Measurements from ENCODE around the gene SFMBT1.

The SFMBT1 gene, protein sequence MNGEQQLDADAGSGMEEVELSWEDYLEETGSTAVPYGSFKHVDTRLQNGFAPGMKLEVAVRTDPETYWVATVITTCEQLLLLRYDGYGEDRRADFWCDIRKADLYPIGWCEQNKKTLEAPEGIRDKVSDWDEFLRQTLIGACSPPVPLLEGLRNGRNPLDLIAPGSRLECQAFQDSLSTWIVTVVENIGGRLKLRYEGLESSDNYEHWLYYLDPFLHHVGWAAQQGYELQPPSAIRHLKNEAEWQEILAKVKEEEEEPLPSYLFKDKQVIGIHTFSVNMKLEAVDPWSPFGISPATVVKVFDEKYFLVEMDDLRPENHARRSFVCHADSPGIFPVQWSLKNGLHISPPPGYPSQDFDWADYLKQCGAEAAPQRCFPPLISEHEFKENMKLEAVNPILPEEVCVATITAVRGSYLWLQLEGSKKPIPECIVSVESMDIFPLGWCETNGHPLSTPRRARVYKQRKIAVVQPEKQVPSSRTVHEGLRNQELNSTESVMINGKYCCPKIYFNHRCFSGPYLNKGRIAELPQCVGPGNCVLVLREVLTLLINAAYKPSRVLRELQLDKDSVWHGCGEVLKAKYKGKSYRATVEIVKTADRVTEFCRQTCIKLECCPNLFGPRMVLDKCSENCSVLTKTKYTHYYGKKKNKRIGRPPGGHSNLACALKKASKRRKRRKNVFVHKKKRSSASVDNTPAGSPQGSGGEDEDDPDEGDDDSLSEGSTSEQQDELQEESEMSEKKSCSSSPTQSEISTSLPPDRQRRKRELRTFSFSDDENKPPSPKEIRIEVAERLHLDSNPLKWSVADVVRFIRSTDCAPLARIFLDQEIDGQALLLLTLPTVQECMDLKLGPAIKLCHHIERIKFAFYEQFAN

DNA sequence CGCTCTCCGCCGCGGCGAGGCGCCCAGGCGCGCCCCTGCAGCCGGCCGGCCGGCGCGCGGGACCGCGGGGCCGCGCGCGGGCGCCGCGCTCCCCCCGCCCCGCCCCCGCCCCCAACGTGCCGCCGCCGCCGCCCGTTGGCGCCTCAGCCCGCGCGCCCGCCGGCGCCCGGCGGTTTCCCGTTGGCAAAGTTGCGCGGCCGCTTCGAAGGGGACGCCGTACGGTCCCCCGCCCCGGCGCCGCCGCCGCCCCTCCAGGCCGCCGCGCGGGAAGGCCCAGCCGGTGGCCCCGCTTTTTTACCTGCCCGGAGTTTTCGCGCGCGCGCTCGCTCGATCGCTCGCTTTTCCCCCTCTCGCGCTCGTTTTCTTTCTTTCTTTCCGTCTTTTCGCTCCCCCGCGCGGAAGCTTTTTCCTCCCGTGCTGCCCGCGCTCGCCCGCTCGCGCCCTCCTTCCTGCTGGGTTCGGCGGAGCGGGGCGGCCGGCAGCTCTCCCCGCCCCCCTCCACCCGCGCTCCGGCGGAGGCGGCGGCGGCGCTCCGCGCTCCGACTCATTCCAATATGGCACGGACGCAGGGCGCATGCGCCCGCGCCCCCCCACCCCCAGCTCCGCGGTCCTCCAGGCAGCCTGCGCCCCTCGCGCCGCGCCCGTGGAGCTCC, at the start of gene SFMBT1:
SFMBT1 (minus strand) TSS at position 556 of the 653 bp plus-strand sequence. CDS start 76,945 bp downstream, outside the sequence.
- DNase-seq (ENCODE audit: low read depth), result peak; percentile 71

DNA sequence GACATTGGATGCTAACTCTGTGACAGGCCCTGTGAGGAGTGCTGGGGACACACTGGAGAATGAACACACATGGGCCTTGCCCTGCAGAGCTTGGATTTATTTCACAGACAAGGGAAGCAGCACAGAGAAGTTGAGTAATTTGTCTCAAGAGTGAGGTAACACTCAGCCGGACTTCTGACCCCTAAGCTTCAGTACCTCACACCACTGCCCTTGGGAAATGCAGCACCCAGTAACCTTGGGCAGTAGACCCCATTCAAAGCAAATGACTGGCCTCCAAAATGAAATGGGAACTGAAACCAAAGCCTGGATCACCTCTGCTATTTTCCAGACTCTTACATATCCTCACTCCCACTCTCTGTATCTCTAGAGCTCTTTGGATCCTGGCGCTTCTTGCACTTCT, 47.1 kb upstream of the SFMBT1 start:
- DNase-seq (ENCODE audit: low read depth), result no peak

DNA sequence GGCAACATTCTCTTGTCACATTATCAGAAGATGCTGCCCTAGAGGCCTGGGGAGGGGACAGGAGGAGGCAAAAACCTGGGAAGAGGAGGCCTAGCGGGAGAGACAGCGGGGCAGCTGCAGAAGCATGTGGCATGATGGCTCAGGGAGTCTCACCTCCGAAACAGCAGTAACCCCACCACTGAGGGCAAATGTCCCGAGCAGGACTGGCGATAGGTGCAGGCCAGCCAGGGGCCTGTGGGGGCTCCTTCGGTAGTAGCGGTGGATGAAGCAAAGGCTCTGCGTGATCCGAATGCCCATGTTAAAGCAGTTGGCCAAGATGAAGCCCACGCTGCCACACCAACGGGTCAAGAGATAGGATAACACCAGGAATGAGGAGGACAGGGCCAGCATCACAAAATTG, 46.3 kb upstream of the SFMBT1 start:
- no peak for DNase-seq (ENCODE audit: low read depth)

DNA sequence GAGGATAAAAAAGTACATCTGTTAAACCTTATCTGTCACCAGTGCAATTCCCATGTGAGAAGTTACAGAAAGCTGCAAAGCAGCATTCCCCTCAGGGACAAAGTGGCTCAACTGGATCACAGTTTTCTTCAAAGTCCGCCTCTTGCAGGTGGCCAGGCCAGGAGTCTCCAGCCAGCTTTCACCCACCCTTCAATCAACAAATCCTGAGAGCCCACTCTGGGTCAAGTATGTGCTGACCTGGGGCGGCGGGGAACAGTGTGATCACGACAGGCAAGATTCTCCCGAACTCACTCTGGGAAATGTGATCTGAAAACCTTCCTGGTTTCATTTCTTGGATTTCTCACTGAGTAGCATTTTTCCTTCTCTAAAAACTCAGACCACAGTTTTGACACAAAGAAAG, 45.1 kb upstream of the SFMBT1 start:
- no peak for DNase-seq (ENCODE audit: low read depth)

DNA sequence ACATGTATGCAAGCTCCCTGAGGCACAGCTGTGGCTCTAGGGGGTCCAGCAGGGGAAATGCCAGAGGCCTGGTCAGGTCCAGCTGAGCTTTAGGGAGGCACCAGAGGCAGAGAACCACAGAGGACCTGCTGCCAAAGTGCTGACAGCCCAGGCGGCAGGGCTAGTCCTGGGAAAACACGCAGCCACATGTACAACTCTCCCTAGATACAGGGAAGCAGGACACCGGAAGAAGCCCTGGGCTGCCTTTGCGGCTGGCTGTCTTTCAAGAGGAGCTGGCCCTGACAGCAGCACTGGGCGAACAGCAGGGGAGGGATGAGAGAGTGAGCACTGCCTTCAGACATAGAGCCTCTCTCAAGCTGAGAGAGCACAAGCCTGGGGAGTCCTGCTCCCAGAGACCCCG, 43.6 kb upstream of the SFMBT1 start:
- DNase-seq (ENCODE audit: low read depth), result no peak

DNA sequence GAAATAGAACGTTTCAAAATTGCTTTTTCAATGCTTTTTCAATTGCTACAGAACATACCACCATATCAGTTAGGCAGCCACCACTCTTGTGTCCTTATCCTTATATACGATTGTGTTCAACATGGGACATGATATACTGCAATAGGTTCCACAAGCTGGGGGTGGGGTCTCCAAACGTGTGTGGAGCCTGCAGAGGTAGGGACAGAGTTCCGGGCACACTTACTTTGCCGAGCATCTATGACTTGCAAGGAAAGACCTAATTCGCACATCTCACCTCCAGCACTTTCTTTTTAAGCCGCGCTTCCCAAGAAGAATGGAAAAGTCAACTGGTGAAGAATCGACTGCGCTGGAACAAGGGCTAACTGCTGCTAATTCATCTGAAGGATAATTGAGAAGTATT, 39.6 kb upstream of the SFMBT1 start:
- no peak for DNase-seq (ENCODE audit: low read depth)

DNA sequence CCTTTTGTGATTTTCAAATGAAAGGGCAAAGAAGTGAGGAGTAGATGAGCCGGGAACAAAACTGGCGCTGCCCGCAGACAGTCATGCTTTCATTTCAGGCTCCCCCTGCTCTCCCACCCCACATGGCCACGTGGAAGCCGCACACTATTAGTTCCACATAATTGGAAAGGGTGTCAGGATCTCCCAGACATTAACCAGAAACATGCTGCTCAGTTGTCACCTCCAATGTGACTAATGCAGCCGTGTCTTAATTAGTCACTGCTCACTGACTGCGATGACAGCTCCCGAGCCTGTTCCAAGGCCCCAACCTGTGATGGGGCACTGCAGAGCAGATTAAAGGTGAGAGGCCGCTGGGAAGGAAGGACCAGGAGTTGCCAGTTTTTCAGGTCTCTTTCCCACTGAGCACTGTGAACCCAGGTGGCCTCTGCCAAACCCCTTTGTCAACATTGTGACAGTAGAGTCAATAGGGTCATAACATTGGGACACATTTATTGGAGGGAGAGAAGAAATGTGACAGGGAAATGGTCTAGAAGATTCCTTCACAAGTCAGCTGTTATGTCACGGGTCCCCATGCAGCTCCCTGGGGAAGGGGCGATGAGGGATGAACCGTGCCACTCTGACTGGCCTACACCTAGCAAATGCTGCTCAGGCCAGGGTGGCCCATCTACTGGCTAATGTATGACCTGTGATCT, 38.6 kb upstream of the SFMBT1 start:
- no peak for DNase-seq (ENCODE audit: low read depth)

DNA sequence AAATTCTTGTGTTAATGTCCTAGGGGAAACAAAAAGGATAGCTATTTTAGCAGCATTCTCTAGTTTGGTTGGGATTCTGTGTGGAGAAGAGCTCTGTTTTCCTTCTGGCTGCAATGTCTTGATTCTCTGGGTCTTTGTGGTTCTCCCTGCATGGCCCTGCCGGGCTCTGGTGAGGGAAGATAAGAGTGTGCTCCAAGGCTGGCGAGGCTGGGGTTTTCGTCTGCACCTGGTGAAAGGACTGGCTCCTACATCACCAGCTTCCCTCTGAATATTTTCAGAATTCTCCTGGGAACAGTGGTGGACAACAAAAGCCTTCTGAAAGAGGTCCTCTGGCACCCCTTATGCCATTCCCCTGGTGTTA, 38.1 kb upstream of the SFMBT1 start:
- DNase-seq (ENCODE audit: low read depth), result no peak

DNA sequence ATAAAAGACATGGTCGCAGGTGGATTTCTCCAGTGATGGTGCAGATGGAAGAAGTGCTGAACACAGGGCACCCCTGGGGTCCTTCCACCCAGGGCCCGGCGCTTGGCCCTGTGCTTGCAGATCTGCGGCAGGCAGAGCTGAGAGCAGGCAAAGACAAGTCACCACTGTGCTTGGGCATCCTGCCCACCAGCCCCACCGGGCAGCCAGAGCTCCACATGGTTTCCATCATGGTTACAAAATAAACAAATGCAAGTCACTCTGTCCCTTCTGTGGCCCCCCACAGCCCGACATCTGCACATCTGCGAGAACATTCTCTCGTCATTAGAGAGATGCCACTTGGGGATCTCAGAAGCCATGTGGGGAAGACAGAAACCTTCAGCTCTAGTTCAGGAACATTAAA, 37.6 kb upstream of the SFMBT1 start:
- no peak for DNase-seq (ENCODE audit: low read depth)

DNA sequence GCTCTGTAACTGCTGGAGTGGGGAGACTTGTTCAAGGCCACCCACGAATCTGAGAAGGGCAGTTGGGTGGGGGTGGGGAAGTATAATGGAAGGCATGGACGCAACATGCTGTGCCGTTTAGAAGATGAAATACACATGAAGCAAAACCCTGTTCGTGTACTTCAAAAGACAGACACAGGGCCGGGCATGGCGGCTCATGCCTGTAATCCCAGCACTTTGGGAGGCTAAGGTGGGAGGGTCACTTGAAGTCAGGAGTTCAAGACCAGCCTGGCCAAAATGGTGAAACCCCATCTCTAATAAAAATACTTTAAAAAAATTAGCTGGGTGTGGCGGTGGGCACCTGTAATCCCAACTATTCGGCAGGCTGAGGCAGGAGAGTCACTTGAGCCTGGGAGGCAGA, 36.9 kb upstream of the SFMBT1 start:
- DNase-seq (ENCODE audit: low read depth), result no peak

DNA sequence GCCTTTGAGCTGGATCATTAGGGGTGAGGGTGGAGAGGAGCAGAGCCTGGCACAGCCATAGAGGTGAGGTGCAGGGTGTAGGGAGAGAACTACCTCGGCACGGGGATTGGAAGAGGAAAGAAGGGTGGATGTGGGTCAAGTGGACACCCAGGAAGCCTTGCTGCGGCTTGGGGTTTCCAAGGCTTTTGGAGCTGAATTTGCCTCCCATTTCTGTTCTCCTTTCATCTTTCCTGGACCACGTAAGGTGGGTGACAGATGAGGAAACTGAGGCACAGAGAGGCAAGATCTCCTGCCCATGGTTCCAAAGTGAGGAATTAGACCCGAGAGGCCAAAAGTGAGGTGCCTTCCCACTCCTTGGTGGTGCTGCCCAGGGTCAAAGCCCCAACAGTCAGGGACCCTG, 35.4 kb upstream of the SFMBT1 start:
- no peak for DNase-seq (ENCODE audit: low read depth)

DNA sequence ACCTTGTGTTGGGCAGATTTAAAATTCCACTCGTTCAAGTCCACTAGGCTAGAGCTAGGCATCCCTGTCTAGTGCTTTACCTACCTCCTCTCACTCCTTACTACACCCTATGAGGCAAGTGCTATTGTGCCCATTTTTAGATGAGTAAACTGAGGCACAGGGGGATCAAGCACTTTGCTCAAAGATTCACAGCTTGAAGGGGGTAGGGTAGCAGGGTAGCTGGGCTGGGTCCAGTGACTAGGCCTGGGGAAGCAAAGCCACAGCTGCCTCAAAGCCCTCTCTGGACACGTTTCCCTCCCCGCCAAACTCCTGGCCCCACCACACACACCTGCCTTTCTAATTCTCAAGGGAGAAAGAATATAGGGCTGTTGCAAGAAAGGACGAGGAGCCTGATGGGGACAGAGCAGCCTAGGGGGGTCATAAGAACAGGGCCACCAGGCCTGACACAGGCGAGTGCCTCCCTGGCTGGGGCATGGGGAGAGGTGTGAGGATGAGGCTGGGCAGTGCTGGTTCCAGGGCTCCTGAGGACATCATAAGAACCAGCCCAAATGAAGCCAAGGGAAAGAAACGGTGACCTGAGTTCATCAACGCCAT, 34.8 kb upstream of the SFMBT1 start:
- DNase-seq (ENCODE audit: low read depth), result no peak

DNA sequence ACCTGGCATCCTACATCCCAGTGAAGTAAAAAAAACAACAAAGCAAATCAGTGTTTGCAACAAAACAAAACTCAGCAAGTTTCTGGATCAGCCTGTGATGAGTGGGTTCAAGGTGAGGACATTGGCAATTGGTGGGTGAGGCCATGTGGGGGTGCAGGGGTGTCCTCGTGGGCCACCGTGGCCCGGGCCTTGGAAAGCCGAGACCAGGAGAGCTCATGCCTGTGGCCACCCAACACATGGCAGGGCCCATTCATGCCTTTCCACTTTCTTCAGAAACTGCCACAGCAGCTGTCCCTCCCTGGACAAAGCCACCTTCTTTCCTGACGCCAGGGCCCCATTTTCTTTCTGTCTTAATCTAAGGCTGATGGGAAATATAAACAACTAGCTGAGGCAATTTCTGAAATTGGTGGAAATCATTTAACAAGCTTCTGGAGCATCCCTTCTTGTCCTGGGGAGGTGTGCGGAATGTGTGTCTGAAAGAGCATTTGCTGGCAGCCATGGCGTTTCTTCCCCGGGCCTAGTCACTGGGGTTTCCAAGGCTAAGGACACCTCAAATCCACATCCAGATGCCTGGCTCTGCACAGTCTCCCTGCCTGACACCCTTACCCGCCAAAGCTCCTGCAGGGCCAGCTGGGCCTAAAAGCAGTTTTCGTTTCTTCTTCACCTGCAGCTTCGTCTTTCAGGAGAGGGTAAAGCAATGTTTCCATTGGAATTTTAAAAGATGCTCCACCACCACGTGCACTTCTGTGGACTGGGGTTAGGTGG, 34.1 kb upstream of the SFMBT1 start:
- DNase-seq (ENCODE audit: low read depth), result no peak

DNA sequence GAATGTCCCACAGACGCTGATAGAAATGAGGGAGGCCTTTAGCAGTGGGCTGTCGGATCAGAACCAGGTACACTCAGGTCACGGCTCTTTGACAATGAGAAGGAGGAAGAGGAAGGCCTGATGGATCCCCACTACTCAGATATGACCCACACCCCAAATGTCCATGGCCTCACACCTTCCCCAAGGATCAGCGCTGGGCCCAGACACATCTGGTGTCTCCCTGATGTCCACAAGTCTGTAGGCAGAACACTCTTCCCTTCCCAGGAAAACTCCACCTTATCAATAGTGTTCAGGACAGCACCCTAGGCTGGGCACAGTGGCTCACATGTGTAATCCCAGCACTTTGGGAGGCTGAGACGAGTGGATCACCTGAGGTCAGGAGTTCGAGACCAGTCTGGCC, 33.3 kb upstream of the SFMBT1 start:
- DNase-seq (ENCODE audit: low read depth), result no peak

DNA sequence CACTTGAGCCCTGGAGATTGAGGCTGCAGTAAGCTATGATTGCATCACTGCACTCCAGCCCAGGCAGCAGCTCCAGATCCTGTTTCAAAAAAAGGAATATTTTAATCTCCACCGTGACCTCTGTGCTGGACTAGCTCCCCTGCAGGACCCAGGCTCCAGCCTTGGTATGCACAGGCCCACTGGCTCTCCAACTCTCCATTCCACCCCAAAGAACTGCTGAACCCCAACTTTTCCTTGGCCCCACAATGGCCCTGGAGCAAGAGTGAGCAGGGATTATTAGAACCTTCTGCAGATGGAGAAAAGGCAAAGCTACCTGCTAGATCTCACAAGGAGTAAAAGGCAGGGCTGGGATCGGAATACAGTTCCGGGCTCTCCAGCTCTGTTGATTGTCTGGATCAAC, 32.8 kb upstream of the SFMBT1 start:
- no peak for DNase-seq (ENCODE audit: low read depth)

DNA sequence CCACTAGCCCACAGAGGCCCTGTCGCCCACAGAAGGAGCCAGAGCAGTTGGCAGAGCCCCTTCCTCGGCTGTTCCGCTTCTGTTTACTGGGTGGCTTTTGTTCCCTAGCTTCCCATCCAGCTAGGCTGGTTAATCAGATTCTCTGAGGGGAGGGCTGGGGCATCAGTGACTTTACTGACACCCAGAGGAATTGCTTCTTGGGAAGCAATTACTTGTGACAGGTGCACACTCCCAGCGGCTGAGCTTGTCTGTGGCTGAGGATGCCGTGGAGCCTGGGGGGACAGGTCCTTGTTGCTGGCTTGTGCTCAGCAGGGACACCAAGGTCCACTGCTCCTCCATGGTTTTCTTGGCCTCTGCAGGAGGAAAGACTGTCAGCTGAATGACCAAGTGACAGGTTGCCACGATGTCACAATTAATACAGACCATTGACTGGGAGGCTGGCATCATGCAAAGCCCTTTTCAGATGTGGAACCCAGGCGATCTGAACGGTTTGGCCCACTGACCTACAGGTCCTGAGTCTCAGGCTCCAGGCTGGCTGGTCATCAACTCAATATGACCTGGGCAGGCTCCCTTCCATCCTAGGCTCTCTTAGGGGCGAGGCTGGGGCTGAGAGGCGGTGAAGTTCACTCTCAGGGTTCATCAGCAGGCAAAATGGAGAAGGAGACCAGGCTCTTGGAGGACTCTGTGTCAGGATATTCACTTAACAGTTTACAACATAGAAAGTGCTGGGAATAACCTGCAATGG, 31.8 kb upstream of the SFMBT1 start:
- DNase-seq (ENCODE audit: low read depth), result no peak

DNA sequence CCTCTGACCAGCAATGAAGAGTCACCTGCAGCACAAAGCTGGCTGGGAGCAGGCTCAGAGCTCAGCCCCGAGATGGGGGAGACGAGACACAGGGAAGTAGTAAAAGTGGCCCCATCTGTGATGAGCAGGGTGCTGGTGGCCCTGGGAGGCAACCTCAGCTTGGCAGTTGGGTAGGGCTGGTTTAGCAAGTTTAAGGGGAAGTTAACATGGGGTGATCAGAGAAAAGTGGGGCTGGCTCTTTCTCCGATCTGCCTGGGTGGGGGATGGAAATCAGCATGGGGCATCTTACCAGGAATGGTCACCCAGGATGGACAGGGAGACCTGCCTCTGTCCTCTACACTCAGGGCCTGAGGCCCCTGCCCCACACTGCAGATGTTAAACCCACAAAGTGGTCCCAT, 29.9 kb upstream of the SFMBT1 start:
- no peak for DNase-seq (ENCODE audit: low read depth)

DNA sequence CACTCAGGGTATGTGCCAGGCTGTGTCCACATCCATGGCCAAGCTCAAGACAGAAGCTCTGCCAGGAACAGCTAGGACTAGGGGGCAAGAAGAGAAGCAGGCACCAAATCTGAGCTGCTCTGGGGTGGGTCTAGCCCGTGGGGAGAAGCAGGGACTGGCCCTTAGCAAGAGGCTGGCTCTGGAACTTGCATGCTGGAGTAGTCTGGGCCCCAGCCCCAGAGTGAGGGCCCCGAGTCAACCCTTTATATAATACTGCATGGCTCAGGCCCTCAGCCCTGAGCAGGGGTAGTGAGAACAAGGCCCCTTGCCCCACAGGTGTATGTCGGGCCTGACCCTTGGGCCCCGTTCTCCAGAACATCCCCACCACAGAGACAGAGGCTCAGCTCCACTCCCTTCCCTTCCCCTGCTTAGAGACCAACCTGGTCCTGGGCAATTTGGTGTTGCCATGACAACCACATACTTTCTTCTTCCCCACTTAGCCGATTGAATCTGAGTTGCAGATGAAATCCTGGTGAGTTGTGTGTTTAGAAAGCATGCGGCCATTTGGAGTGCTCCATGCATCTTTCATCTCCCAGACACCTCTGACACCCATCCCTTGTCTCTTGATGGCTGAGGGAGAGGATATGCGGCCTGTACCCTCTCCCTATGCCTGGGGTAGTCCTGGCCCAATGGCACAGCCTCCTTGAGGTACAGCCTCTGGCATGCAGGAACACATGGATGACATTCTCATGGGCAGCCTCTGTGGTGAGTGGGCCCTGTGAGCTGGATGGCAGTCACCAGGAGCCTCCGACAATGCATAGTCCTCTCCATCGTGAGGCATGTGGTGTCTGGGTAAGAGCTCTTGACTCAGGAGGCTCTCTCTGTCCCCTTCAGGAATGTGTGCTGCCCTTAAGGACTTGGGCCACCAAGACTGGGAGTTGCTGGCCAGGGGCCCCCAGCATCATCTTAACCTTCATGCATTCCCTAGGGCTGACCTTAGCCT, 29.2 kb upstream of the SFMBT1 start:
- no peak for DNase-seq (ENCODE audit: low read depth)

DNA sequence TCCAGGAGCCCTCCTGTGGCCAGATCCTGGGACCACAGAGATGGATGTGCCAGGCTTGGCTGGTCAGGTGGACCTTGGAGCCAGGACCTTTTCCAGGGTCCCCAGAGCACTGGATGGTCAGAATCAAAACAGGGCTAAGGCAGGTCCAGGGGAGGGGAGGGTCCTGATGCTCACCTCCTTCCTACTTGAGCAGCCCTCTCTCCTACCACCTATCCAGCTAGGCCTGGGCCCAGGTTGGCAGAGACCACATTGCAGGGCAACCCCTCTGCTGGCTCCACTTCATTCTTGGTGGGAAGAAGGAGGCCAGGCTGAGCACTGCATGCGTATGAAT, 28.5 kb upstream of the SFMBT1 start:
- DNase-seq (ENCODE audit: low read depth), result no peak

Data from activated T-helper 9 cell treated with anti-CD3 and anti-CD28 coated beads, Interleukin-2, amount 50 U/mL, for 16 hours (primary cell).